Lower lobe of right lung (tissue), 2 donors: ENCODE measurements around the gene GPA33. TPM values are rescaled to one million over a fixed set of nuclear protein-coding genes. Genes with fewer than 3 reads are reported as not detected.

ENCODE experiments used
- ATAC-seq, 2 donors: fragments of 200-7000 bp; cut with Tn5 transposase; one replicate each; pipeline ENCODE4 v1.9.1; 2020 to 2022; ENCODE audit warnings: mild to moderate bottlenecking in 2 of 2, moderate library complexity in 2 of 2
- DNase-seq: peaks from one replicate; pipeline ENCODE4 v3.0.0-alpha.2; 2020
- H3K27ac ChIP-seq: fragments of 200-600 bp; one replicate; pipeline ENCODE4 v1.8.0; 2022
- H3K27me3 ChIP-seq: fragments of 200-600 bp; one replicate; pipeline ENCODE4 v1.8.0; 2022; ENCODE audit warnings: low read depth
- H3K36me3 ChIP-seq: fragments of 200-600 bp; one replicate; pipeline ENCODE4 v1.8.0; 2022; ENCODE audit warnings: mild to moderate bottlenecking
- H3K4me1 ChIP-seq: fragments of 200-600 bp; one replicate; pipeline ENCODE4 v1.8.0; 2022
- H3K4me3 ChIP-seq: fragments of 200-600 bp; one replicate; pipeline ENCODE4 v1.8.0; 2022; ENCODE audit warnings: mild to moderate bottlenecking
- H3K9me3 ChIP-seq: fragments of 200-600 bp; one replicate; pipeline ENCODE4 v1.8.0; 2022
- CTCF ChIP-seq: fragments of 200-600 bp; IDR thresholded peaks from one replicate; pipeline ENCODE4 v1.8.0; 2022; ENCODE audit warnings: antibody characterized with exemption, mild to moderate bottlenecking
- intact Hi-C: fragments of 100-400 bp; cut with DNase I; formaldehyde crosslinking; loops from one replicate; pipeline ENCODE4 v1.11.0; 2022
- total RNA-seq: library from RNA; stranded (reverse); fragmentation: NEBNext Ultra II Directional; extraction: Animal tissue kit (Norgen Biotek cat#: 25700); gene quantifications from one replicate; pipeline ENCODE4 v1.2.1, GENCODE V29; 2021
- donor health status: DM: no; HTN: yes; CAD: no; lungs with severe emphysema.

Gene GPA33
- total RNA-seq, 1 donor from 2014 or later = 3.6 TPM

DNA sequence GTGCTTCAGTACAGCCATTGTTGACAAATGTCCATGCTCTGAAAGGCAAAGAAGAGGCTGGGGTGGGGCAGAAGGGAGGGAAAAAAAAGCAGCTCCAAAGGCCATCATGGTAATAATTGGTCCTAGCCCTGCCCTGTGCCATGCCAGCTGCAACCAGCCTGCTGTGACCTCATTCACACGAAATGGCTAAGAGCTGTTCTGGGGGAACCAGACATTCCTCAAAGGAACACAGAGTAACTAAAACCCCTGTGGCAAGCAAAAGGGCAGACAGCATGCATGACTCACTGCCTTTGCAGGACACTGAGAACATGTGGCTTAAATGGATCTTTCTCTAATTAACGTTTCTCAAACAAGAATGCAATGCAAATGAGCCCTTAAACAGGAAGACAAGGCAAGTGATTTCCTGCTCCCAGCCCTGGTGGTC is 46.0 kb upstream of the GPA33 start:
- Histone ChIP-seq H3K27ac (no peak overlapping the region), H3K27me3 (no peaks in the 10 kb centered on the region), H3K9me3 (no peaks in the 10 kb centered on the region), H3K4me3 (no peak overlapping the region), H3K4me1 (no peaks in the 10 kb centered on the region), H3K36me3 (no peaks in the 10 kb centered on the region)
- ATAC-seq = no peak
- intact Hi-C loops = no loop called here
- DNase-seq = no peak
- no peak for TF ChIP-seq CTCF

DNA sequence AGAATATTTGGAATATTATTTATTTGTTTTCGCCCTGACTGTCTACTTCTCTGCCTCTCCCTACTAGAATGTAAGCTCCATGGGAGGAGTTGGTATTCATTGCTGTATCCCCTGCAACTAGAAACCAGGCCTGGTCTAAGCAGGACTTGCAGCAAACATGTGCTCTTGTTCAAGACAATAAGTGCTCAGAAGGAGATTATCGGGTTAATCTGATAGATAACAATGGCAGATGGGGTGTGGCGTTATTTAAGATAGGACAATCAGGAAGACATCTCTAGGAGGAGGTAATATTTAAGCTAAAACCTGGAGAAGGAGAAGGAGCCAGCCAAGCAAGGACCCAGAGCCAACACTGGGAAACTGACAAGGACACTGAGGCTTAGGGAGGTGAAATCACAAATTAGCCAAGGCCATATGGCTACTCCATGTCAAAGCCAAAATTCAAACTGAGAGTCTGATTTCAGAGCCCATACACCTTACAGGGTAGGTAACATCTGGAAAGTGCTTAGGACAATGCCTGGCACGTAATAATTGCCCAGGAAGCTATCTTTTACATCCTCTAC is 45.2 kb upstream of the GPA33 start:
- Histone ChIP-seq H3K36me3 (no peaks in the 10 kb centered on the region), H3K27ac (no peak overlapping the region), H3K4me1 (no peaks in the 10 kb centered on the region), H3K9me3 (no peaks in the 10 kb centered on the region), H3K4me3 (no peak overlapping the region), H3K27me3 (no peaks in the 10 kb centered on the region)
- intact Hi-C loops = no loop called here
- no peak for ATAC-seq
- no peak for DNase-seq
- TF ChIP-seq CTCF = no peak

GRCh38 chr1:167132301-167133010 is 42.3 kb upstream of the GPA33 start:
- TF ChIP-seq CTCF = no peak
- intact Hi-C loops = no loop called here
- ATAC-seq (no peak), DNase-seq (no peak)
- Histone ChIP-seq H3K27ac (no peak overlapping the region), H3K4me3 (no peak overlapping the region), H3K27me3 (no peaks in the 10 kb centered on the region), H3K9me3 (no peaks in the 10 kb centered on the region), H3K4me1 (no peaks in the 10 kb centered on the region), H3K36me3 (no peaks in the 10 kb centered on the region)

DNA sequence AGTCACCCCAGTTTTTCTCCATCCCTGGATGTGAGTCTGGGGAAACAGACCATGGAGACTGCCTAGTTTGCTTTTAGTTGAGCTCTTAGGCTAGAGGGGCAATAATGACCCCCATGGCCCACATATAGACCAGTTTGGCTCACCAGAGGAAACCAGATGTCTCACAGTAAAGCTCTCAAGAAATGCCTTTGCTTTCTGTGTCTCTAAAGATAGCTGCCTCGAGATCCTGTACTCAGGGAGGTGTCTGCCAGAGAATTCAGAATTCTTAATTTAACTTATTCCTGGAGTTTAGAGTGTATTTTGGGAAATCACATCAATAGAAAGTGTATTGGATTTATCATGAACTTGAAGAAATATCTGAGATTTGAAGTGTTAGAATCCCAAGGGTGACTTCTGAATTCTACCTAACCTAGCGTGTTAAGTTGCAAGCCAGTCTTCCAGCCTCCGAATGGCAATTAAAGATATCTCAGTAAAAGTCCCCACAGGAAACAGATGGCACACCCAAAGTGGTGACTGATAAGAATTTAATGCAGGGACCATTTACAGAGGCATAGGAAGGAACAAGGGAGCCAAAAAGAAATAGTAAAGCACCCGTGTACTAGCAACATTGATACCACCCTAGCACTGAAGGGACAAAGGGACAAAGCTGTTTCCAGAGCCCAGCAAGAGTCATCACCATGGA is 40.8 kb upstream of the GPA33 start:
- Histone ChIP-seq H3K27me3 (peaks cover 7% of the 10 kb centered on the region), H3K27ac (no peak overlapping the region), H3K36me3 (no peaks in the 10 kb centered on the region), H3K4me1 (no peaks in the 10 kb centered on the region), H3K9me3 (no peaks in the 10 kb centered on the region), H3K4me3 (no peak overlapping the region)
- DNase-seq = no peak
- no peak for ATAC-seq
- intact Hi-C loops = no loop called here
- no peak for TF ChIP-seq CTCF

- no peaks in the 10 kb centered on the region for H3K36me3 ChIP-seq
- no peak for TF ChIP-seq CTCF
- DNase-seq = no peak
- intact Hi-C loops = no loop called here
- ATAC-seq = no peak
- no peaks in the 10 kb centered on the region for H3K4me1 ChIP-seq
- H3K9me3 ChIP-seq = no peaks in the 10 kb centered on the region
- H3K27me3 ChIP-seq = peaks cover 7% of the 10 kb centered on the region
- no peak overlapping the region for H3K27ac ChIP-seq
- H3K4me3 ChIP-seq = no peak overlapping the region
These were observed 38.4 kb upstream of the GPA33 start for GRCh38 chr1:167128261-167129227.
